Measurements from ENCODE around the gene SPPL2B.
"Not testable (repeated sequence)": the region's sequence is repeated elsewhere in the genome, so short reads cannot be mapped to it uniquely, and the experiment has no call there.

The SPPL2B gene

GRCh38 chr19:2345794-2346663 is 17.5 kb downstream of the SPPL2B start:
- no peak overlapping the region for H3K9ac ChIP-seq (ENCODE audit: low read length)
- no peak overlapping the region for H3K4me3 ChIP-seq (ENCODE audit: low read length)
- no peaks in the 10 kb centered on the region for H3K27me3 ChIP-seq (ENCODE audit: control insufficient read depth, insufficient read depth, low read length)
- peaks cover 15% of the 10 kb centered on the region for H3K4me1 ChIP-seq (ENCODE audit: control insufficient read depth, insufficient read depth, low read length)
- no peaks in the 10 kb centered on the region for H3K9me3 ChIP-seq (ENCODE audit: control insufficient read depth, low read length)
- no peaks in the 10 kb centered on the region for H3K36me3 ChIP-seq (ENCODE audit: control insufficient read depth, insufficient read depth, low read length)

- not testable (repeated sequence) for H3K36me3 ChIP-seq (ENCODE audit: control insufficient read depth, insufficient read depth, low read length); H3K9me3 ChIP-seq (ENCODE audit: control insufficient read depth, low read length); H3K4me3 ChIP-seq (ENCODE audit: low read length); H3K27me3 ChIP-seq (ENCODE audit: control insufficient read depth, insufficient read depth, low read length); H3K9ac ChIP-seq (ENCODE audit: low read length)
- peaks cover 15% of the 10 kb centered on the region for H3K4me1 ChIP-seq (ENCODE audit: control insufficient read depth, insufficient read depth, low read length)
These were observed 21.3 kb downstream of the SPPL2B start for GRCh38 chr19:2349818-2350217.

GRCh38 chr19:2350656-2351055 is 22.2 kb downstream of the SPPL2B start:
- Histone ChIP-seq H3K9me3 (ENCODE audit: control insufficient read depth, low read length) (no peaks in the 10 kb centered on the region), H3K4me3 (ENCODE audit: low read length) (no peak overlapping the region), H3K36me3 (ENCODE audit: control insufficient read depth, insufficient read depth, low read length) (no peaks in the 10 kb centered on the region)

GRCh38 chr19:2351591-2351990 is 23.1 kb downstream of the SPPL2B start:
- Histone ChIP-seq H3K4me1 (ENCODE audit: control insufficient read depth, insufficient read depth, low read length) (no peaks in the 10 kb centered on the region), H3K27me3 (ENCODE audit: control insufficient read depth, insufficient read depth, low read length) (no peaks in the 10 kb centered on the region), H3K4me3 (ENCODE audit: low read length) (no peak overlapping the region), H3K36me3 (ENCODE audit: control insufficient read depth, insufficient read depth, low read length) (no peaks in the 10 kb centered on the region), H3K9ac (ENCODE audit: low read length) (no peak overlapping the region), H3K9me3 (ENCODE audit: control insufficient read depth, low read length) (no peaks in the 10 kb centered on the region)

More at GRCh38 chr19:2350656-2351055, 22.2 kb downstream of the SPPL2B start:
- no peak overlapping the region for H3K9ac ChIP-seq (ENCODE audit: low read length)
- no peaks in the 10 kb centered on the region for H3K27me3 ChIP-seq (ENCODE audit: control insufficient read depth, insufficient read depth, low read length)
- H3K4me1 ChIP-seq (ENCODE audit: control insufficient read depth, insufficient read depth, low read length): peaks cover 9% of the 10 kb centered on the region

- Histone ChIP-seq H3K36me3 (ENCODE audit: control insufficient read depth, insufficient read depth, low read length) (no peaks in the 10 kb centered on the region), H3K4me1 (ENCODE audit: control insufficient read depth, insufficient read depth, low read length) (no peaks in the 10 kb centered on the region), H3K4me3 (ENCODE audit: low read length) (no peak overlapping the region), H3K9ac (ENCODE audit: low read length) (no peak overlapping the region), H3K27me3 (ENCODE audit: control insufficient read depth, insufficient read depth, low read length) (no peaks in the 10 kb centered on the region), H3K9me3 (ENCODE audit: control insufficient read depth, low read length) (no peaks in the 10 kb centered on the region)
These were observed 23.6 kb downstream of the SPPL2B start for GRCh38 chr19:2352121-2352520.

- Histone ChIP-seq H3K36me3 (ENCODE audit: control insufficient read depth, insufficient read depth, low read length) (no peaks in the 10 kb centered on the region), H3K9me3 (ENCODE audit: control insufficient read depth, low read length) (no peaks in the 10 kb centered on the region), H3K4me3 (ENCODE audit: low read length) (no peak overlapping the region), H3K27me3 (ENCODE audit: control insufficient read depth, insufficient read depth, low read length) (no peaks in the 10 kb centered on the region), H3K9ac (ENCODE audit: low read length) (no peak overlapping the region), H3K4me1 (ENCODE audit: control insufficient read depth, insufficient read depth, low read length) (no peaks in the 10 kb centered on the region)
These were observed 24.8 kb downstream of the SPPL2B start for GRCh38 chr19:2353159-2353886.

GRCh38 chr19:2353887-2354592 is 25.6 kb downstream of the SPPL2B start:
- no peaks in the 10 kb centered on the region for H3K4me1 ChIP-seq (ENCODE audit: control insufficient read depth, insufficient read depth, low read length)
- H3K9me3 ChIP-seq (ENCODE audit: control insufficient read depth, low read length): no peaks in the 10 kb centered on the region
- H3K4me3 ChIP-seq (ENCODE audit: low read length): no peak overlapping the region
- H3K27me3 ChIP-seq (ENCODE audit: control insufficient read depth, insufficient read depth, low read length): peaks cover 4% of the 10 kb centered on the region
- H3K9ac ChIP-seq (ENCODE audit: low read length): no peak overlapping the region
- no peaks in the 10 kb centered on the region for H3K36me3 ChIP-seq (ENCODE audit: control insufficient read depth, insufficient read depth, low read length)

- H3K4me3 ChIP-seq (ENCODE audit: low read length): no peak overlapping the region
- no peaks in the 10 kb centered on the region for H3K4me1 ChIP-seq (ENCODE audit: control insufficient read depth, insufficient read depth, low read length)
- H3K9me3 ChIP-seq (ENCODE audit: control insufficient read depth, low read length): no peaks in the 10 kb centered on the region
- no peaks in the 10 kb centered on the region for H3K36me3 ChIP-seq (ENCODE audit: control insufficient read depth, insufficient read depth, low read length)
- H3K27me3 ChIP-seq (ENCODE audit: control insufficient read depth, insufficient read depth, low read length): peaks cover 7% of the 10 kb centered on the region
- no peak overlapping the region for H3K9ac ChIP-seq (ENCODE audit: low read length)
These were observed 26.2 kb downstream of the SPPL2B start for GRCh38 chr19:2354670-2355069.

- no peak overlapping the region for H3K9ac ChIP-seq (ENCODE audit: low read length)
- H3K36me3 ChIP-seq (ENCODE audit: control insufficient read depth, insufficient read depth, low read length): no peaks in the 10 kb centered on the region
- H3K9me3 ChIP-seq (ENCODE audit: control insufficient read depth, low read length): no peaks in the 10 kb centered on the region
- peaks cover 13% of the 10 kb centered on the region for H3K27me3 ChIP-seq (ENCODE audit: control insufficient read depth, insufficient read depth, low read length)
- H3K4me1 ChIP-seq (ENCODE audit: control insufficient read depth, insufficient read depth, low read length): no peaks in the 10 kb centered on the region
- no peak overlapping the region for H3K4me3 ChIP-seq (ENCODE audit: low read length)
These were observed 26.9 kb downstream of the SPPL2B start for GRCh38 chr19:2355168-2356035.

GRCh38 chr19:2356036-2356646 is 27.7 kb downstream of the SPPL2B start:
- no peak overlapping the region for H3K9ac ChIP-seq (ENCODE audit: low read length)
- H3K27me3 ChIP-seq (ENCODE audit: control insufficient read depth, insufficient read depth, low read length): peaks cover 18% of the 10 kb centered on the region
- no peaks in the 10 kb centered on the region for H3K4me1 ChIP-seq (ENCODE audit: control insufficient read depth, insufficient read depth, low read length)
- no peaks in the 10 kb centered on the region for H3K36me3 ChIP-seq (ENCODE audit: control insufficient read depth, insufficient read depth, low read length)
- no peaks in the 10 kb centered on the region for H3K9me3 ChIP-seq (ENCODE audit: control insufficient read depth, low read length)
- no peak overlapping the region for H3K4me3 ChIP-seq (ENCODE audit: low read length)

Measured in mucosa of stomach (tissue), 1 donor.